Effector CD4-positive, alpha-beta T cell (primary cell): Measurements from ENCODE around the gene PRKCA.

Source experiments
- DNase-seq: peaks from one replicate; pipeline ENCODE4 v3.0.0-alpha.2; 2020

The PRKCA gene

DNA sequence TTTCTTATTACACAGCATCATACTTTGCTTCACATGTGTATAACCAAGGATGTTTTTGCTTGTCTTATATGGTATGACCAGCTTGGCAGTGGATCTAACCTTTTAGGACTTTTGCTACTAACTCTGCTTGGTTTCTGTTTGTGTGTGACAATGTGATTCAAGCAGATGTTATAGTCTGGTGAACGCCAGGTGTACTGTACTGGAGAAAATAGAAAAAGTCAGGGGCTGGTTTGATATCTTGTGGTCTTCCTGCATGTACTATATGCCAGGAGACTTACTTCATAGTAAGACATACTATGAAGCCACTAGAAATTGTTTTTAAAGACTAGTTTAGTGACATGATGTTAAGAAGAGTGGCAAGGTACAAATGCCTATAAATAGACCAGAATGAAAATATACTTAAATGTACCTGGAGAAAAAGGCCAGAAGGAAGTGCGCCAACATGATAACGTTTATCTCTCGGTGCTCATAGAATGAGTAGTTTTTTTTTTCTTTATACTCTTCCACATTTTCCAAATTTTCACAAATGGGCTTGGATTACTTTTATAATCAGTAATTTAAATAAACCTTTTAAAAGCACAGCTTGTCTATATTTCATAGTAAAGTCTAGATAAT is 112.3 kb downstream of the PRKCA start:
- DNase-seq = no peak

DNA sequence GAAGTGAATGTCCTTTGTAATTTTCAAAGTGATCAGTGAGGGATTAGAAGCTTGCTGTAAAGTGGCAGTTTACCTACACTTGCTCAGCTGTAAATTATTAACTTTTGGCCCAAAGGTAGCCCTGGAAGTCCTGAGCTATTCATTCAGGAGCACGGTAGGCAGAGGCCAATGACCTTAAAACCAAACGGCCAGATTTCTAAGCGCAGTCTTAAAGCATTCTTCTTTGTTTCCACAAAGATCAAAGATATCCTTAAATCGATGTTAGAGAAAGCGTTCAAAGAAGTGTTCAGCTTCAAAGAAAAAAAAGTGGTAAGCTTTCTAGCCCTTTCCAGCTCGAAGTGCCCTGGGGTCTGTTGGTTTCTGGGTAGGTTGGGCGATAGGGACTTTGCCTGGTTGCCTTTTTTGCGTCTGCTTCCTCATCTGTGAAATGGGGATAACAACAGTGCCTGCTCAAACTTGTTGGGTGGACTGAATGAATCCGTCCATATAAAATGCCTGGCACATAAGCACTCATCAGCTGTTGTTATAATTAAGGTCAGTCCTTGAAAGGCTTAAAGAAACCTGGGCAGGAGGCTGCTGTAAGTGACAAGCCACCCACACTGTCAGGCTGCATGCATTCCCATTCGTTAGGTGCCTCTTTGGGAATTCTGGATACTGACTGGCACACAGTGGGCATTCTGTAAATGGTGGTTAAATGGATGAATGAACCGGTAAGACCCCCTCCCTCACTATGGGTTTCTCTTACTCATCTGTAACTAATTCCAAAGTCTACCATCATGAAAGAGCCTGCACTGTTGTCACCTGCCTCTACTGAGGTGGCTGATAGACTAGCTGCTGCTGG is 113.2 kb downstream of the PRKCA start:
- no peak for DNase-seq

DNA sequence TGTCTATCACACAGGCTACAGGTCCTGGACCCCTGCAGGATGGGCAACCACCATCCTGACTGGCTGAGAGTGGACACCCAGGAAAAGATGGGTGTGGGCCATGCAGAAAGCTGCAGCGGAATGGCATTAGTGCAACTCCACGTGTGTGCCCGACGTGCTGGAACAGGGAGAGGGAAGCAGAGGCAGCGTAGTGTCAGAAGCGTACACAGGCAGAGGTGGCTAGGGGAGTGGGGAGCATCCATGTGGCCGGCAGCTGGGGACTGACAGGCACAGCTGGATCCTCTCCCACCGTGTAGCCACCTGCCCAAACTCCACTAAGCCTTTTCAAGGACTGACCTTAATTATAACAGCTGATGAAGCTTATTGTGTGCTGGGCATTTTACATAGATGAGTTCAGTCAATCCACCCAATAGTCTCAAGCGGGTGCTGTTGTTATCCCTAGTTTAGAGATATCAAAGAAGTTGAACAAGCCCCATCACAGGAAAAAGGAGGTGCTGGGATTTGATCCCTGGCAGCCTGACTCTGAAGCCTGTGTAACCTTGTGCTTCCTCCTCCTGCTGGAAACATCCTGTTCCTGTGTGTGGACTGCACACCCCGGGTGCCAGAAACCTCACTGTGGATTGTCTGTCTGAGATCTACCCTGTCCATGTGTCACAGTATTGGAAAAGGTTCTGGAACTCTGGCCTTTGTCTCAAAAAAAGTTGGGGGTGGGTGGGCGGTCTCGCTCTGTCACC is 114.0 kb downstream of the PRKCA start:
- DNase-seq = no peak

DNA sequence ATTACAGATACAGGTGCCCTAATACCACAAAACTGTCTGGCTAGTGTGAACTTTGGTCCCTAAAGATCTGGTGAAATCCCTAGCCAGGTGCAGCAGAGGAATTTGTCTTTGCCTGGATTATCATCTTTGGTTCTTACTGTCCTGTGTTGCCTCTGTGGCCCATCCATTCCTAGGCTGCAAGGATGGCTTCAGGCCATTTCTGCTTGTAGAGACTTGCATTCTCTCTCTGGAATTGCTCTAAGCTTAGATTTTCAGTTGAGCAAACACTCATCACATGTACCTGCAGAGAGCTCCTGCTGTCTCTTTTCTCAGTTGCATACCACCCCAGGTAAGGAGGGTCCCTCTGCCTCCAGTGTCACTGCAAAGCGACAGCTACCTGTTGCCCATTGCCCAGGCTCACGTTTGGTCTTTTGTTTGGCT is 114.9 kb downstream of the PRKCA start:
- DNase-seq = no peak

DNA sequence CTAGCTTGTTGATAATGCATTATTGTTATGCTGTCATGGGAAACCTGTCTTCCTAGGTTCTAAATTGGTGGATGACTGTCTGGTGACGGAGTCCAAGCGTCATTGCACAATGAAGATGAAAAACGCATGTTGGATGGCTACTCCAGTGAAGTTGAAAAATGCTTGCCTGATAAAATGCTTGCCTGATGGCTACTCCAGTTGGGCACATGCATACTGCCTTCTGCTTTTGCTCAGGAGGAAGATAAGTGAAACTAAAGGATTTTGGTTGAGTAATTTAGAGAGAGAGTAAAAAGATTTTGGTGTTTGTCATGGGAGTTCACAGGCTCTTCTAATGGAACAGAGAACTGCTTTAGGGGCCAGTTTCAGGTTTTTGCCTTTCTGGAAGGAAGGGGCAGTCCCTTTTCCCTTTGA is 118.6 kb downstream of the PRKCA start:
- no peak for DNase-seq

DNA sequence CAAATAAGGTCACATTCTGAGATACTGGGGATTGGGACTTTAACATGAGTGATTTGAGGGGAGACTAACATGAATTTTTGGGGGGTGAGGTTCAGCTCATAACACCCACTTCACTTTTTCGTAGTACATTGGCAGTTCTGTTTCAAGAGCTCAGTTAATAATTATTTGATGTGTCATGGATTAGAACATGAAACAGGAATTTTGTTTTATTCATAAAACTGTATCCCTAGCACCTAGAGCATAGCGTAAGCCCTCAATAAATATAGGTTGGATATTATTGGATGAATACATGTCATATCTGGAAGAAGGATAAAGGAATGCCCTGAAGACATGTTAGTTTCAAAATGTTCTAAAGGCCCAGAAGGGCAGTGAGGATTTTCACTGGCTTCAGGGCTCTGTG is 119.8 kb downstream of the PRKCA start:
- DNase-seq = no peak

DNA sequence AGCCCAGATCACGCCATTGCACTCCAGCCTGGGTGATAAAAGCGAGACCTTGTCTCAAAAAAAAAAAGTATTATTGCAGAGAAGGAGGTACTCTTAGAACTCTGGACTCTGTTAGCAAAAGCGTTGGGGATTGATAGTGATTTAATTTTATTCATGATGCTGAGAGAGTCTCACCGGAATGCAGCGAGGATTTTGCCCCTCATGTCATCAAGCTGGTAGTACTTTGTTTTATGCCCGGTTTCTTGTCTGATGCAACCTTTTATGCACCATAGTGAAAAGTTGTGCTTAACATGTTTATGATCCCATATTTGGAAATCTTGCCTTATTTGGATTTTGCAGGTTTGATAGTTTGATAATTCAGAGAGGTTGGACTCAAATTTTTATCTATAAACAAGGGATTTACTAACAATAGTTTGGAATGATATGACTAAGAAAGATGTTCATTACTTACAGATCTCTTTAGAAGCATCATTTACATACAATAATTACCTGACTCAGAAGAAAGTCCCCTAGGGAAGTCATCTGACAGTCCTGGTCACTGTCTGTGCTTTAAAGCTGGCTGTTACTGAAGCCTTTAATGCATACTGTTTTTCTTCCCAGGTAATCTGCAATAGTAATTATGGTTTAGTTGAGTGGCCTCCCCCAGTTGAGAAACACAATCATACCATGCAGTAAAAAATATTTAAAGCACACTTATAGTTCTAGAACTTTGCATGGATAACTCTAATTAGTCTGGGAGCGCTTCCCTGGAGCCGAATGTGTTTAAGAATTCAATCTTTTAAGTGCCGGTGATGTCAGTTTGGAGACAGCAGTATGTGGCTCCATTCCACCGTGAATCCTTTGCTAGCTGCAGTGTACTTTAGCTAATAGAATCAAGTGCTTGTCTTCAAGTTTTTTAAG is 120.9 kb downstream of the PRKCA start:
- DNase-seq = no peak

DNA sequence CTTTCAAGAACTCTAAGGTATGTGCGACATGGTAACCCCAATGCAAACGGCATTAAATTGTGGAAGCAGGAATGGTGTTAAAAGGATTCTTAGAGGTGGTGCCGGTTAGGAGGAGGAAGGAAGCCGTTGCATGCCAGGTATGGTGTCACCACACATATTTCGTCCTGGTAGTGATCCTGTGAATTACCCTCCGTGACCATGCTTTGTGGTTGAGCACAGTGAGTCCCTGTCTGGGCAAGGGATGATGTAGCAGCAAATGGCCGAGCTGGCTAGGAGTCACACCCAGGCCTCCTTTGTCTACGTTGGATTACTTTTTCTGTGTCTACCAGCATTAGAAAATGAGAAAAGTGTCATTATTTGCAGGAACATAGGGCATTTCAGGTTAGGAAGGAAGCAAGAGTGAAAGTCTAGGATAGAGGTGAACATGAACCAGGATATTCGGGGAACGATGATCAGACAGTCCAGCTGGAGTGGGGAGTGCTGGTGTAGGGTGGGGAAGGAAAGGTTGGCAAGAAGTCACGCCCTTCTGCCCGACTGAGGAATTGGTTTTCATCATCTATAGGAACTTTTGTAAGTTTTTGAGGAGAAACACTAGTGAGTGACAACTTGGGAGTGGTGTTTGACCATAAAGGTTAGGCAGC is 123.5 kb downstream of the PRKCA start:
- no peak for DNase-seq

DNA sequence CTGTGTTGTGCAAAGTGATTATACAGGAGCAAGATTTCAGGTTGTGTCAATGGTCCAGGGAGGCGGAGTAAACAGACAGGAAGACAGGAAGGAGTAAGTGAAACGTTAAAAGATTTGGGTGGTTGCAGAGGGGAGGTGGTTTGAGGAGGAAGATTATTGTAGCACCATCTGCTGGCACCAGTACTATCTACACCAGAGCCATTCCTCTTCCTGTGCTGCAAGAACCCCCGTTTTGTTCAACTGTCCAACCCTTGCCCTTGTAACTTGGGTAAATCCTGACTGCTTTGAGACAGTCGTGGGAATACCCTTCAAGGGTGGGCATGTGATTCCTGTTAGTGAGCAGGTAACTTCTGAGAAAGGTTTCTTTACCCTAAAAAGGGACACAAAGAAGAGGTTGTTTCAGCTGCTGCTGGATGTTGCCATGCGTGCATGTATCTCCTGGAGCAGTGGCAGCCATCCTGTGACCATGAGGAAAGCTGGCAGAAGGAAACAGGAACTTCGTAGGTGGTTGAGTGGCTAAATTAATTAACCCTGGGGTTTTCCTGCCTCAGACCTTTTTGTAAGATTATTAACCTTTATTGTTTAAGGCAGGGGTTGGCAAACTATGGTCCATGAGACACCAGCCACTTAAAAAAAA is 124.1 kb downstream of the PRKCA start:
- DNase-seq = peak; percentile 14

DNA sequence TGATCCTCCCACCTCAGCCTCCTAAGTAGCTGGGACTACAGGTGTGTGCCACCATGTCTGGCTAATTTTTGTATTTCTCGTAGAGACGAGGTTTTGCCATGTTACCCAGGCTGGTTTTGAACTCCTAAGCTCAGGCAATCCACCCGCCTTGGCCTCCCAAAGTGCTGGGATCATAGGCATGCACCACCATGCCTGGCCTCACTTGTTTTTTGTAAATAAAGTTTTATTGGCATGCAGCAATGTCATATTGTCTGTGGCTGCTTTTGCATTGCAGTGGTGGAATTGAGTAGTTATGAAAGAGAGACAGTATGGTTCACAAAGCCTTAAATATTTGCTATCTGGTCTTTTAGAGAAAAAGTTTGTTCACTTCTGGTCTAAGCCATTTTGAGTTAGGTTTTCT is 124.7 kb downstream of the PRKCA start:
- DNase-seq = no peak

DNA sequence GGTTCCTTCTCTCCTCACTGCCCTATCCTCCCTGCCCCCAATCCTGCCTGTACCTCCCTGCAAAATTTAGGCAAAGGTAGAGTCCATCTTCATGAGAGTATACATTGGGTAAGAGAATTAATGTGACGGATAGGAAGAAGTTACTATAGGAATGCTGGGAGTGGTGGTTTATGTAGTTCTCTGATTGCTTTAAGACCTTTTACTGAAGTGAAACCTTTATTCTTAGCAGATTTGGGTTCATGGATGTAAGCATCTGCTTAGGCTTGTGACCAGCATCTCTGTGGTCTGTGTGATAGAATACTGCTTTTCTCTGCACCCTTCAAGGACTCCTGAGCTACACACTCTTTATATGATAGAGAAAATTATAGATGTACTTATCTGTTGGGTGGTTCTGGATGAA is 127.3 kb downstream of the PRKCA start:
- DNase-seq = no peak

DNA sequence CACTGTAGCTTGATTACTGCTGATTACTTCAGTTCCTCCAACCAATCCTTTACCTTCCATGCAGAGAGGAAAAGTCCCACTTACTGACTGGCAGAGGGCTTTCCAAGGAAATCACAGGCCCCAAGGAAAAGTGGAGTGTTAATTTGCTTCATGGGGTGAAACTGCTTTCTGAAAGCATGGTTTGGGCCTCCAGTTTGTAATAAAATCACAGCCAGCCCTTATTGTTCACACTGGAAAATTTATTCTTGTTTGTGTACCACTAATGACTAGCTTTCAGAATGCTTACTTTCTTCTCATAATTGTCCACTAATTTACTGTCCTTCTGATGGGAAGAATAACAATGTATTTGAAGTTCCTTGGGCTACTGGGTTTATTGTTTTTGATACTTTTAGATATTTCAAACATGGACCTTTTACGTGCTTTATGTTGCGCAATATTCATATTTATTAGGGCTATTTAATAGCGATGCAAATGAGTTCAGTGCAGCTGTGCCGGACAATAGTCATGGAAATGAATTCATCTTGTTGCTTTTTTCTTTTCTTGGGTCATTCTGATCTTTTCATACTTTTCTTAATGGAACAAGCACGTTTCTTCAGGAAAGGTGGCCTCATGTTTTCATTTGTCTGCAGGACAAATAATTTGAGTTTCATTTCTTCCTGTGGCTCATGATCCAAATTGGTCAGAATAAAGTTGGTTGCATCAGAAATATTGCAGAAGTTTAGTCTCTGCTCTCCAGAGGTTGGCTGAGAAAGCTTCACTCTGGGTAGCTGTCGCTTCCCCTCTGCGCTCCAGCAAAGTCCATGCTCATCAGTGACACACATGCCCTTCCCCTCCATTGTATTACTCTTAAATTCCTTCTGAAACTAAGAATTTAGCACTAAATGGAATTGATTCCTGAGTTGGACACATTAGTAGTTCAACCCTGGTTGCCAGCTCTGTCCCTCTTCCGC is 128.7 kb downstream of the PRKCA start:
- no peak for DNase-seq

DNA sequence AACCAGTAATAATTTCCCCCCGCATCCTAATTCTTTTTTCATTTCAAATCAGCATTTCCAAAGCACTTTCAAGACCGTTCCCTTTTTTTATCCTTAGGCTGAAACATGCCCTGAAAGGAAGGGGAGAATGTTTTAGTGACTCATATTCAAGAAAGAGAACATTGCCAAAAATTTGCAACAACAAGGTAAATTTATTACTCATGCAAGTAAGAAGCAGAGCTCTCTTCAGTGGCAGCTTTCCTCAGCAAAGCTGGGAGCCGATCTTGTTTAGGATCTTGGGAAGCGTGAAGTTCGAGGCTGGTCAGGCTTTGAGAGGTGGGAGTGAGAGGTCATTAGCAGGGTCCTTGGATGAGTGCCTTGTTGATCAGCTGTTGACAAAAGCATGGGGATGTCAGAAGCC is 129.5 kb downstream of the PRKCA start:
- no peak for DNase-seq

DNA sequence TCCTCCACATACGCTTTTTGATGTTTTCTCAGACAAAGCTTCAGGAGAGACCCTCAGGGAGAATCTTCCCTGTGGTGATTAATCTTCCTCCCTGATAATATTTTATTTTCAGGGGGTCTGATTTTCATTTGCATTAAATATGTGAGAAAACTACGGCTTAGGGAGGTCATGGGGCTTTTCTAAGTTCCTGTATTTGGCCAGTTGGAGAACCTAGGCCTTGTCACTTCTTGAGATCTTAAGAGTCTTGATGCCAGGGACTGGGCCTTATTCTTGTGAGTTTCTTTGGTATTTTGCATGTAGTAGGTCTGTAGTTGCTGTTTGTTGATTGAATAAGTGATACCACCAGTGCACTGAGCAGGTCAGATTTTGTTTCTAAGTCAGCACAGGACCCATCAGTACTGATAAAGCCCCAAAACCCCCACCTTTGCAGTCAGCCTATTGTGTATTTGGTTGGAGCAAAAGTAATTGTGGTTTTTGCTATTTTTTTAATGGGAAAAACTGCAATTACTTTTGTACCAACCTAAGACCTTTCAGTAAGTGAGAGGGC is 130.1 kb downstream of the PRKCA start:
- DNase-seq = no peak

DNA sequence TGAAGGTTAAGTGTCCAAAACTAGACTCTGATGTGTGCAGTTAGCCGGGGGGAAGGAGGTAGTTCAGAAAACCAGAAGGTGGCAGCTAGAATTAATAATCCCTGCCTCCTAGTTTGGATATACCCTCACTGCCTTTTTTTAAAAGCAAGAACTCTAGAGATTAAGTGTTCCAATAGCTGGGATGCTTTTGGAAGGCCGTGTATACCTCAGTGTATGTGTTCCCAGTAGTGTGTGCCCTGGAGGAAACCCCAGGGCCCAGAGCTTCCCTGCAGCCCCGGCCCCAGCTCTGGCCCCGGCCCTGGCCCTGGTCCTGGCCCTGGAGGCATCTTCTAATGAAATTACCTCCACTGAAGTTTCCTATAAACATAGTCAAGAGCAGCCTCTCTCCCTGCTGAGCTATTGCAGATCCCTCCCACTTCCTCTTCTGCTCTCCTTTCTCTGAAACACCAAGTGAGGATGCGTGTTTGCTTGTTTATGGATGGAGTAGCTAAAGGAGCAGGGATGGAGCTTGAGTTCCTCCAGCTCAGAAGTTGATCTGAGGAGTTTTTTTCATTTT is 130.7 kb downstream of the PRKCA start:
- no peak for DNase-seq

DNA sequence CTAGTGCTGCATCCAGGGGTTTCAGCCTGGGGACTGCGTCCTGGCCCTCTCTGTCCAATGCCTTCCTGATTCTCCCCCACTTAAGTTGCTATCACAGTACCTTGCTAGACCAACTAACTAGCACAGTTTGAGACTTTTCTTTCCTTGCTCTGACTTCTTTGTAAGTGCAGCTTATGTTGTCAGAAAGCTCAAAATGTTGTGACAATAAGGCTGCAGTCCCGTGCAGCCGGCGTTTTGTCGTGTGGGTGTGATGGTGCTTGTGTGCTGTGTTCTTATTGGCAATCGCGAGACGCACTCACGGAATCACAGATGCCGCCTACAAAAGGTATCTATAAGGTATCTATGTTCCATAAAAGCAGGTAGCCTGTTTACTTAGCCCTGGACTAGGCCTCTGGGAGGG is 132.8 kb downstream of the PRKCA start:
- no peak for DNase-seq

DNA sequence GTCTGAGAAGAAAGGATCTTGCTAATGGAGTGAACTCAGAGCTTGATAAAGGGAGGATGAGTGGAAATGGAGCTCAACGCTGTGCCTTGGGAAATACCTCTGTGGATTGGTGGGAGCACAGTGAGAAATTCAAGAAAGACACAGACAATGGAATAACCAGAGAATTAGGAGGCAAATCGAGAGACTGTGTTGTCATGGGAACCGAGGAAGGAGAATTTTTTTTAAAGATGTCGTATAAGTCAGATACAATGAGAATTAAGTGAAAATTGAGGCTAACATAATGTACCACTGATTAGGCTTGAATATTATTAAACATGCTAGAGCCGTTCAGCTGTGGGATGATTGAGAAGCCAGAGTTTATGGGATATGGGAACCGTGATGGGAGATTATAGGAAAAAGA is 134.2 kb downstream of the PRKCA start:
- no peak for DNase-seq

DNA sequence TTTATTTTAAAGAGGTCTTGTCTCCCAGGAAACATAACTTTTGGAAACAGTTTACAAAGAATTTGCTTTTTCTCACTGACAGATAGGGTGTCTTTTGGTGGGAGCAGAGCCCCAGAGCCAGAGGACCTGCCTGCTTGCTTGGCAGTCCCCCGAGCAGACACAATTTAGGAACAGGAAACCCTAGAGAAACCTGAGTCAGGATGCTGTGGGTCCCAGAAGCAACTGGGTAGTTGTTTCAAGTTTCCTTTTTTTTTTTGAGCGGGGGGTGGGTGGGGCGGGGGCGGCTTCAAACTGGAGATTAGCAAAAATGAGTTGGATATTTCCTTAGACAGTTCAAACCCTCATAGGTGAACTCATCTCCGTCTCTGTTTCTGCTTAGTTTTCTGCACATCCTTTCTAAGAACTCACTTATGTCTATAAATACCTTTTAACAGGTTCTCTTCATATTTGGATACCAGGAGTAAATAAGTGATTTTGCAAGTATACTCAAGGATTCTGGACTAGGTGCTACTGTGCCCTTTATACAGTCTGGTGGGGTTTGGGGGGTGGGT is 135.1 kb downstream of the PRKCA start:
- DNase-seq = no peak

DNA sequence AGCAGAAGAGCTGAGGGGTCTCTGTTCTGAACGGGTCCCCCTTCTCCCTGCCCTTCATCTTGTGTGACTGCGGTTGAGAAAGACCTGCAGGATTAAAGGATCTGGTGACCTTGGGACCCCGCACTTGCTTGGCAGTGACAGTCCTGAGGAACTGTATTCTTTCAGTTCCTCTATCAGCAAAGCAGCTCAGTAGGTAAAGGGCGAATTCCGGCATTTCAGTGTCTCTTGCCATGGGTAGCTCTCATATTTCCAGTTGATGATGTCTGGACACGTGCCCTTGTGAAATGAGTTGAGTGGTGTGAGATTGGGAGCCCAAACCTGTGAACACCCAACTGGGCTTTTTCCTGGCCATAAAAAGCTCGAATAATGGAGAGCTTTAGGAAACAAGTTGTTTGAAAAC is 135.7 kb downstream of the PRKCA start:
- DNase-seq = no peak
